ENCODE results near the gene FLT1.

Gene FLT1

DNA sequence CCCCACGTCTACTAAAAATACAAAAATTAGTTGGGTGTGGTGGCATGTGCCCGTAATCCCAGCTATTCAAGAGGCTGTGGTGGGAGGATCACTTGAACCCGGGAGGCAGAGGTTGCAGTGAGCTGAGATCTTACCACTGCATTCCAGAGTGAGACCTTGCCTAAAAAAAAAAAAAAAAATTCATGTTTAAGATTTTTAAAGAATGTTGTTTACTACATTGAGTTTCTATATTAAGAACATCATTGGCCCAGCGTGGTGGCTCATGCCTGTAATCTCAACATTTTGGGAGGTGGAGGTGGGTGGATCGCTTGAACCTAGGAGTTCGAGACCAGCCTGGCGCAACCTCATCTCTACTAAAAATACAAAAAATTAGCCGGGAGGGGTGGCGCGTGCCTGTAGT is 31.9 kb upstream of the FLT1 start:
- DNase-seq: no peak

DNA sequence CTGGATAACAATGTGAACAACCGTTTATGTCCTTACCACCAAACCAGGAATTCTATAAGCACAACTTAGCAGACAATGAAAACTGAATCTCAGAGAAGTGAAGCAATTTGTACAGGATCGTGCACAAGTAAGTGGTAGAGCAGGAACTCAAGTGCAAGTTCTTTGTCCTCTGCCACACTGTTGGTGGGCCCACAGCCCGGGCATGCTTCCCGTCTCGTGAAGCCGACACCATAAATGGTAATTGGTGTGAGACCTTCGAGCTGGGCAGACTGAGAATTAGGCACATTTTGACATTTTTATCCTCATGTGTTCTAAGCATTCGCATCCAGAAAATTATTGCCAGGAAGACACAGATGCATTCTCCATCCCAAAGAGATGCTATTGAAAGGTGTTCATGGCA is 27.9 kb upstream of the FLT1 start:
- no peak for DNase-seq

DNA sequence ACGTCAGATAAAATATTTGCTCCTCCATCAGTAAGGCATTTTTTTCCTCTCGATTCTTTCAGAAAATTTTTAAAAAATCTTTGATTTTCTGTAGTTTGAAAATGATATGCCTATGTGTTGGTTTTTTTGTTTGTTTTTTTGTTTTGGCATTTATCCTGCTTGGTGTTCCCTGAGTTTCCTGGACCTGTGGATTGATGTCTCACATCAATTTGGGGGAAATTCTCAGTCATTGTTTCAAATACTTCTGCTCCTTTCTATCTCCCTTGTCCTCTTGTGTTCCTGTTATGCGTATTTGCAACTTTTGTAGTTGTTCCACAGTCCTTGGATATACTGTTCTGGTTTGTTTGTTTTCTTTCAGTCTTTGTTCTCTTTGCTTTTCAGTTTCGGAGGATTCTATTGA is 18.8 kb upstream of the FLT1 start:
- DNase-seq: no peak

GRCh38 chr13:28510542-28510941 is 15.6 kb upstream of the FLT1 start:
- DNase-seq: no peak

DNA sequence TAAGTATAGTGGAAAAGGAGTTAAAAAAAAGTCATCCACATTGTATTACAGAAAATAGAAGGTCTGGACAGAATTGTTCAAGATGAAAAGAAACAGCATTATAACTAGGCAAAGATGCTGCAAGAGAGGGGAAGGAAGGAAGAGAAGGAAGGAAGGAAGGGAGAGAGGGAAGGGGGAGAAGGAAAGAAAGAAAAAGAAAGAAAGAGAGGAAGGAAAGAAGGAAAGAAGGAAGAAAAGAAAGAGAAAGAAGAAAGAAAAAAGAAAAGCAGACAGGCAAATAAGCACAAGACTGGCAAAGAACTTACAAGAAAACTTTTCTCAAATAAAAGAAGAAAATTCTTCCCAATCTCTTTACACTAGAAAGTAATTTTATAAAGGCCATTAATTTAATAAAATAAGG is 15.1 kb upstream of the FLT1 start:
- DNase-seq: no peak

GRCh38 chr13:28505543-28506135 is 10.7 kb upstream of the FLT1 start:
- DNase-seq: no peak

DNA sequence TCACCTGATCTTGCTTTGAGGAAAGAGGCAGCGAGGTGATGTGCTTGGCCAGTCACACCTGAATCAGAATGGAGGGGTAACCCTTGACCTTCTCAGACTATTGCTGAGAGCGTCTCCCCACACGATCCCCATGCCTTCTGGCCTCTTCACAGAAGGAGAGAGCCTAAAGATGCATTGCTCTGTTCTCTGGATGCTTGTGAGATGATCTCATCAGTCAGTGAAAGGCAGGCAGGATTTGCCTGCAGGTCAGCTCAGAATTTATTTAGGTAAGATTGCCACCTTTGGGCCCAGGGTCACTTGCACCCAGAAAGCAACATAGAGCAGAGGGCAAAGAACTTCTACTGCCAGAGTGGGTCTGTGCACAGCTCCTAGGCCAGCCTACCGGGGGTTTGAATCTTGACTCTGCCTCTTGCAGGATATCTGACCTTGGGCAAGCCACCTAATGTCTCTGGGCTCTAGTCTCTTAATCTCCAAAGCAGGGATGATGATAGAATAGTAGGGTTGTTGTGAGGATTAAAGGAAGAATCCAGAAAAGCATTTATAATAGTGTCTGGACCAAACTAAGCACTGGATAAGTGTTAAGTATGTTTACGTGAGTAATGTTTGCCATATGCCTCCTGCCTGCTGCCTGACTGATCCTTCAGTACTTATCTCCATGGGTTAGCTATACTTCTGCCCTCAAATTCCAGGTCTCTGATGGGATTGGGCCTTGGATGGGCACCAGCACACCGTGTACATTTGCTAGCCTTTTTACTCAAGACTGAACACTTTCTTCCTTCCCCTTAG is 8.4 kb upstream of the FLT1 start:
- no peak for DNase-seq

DNA sequence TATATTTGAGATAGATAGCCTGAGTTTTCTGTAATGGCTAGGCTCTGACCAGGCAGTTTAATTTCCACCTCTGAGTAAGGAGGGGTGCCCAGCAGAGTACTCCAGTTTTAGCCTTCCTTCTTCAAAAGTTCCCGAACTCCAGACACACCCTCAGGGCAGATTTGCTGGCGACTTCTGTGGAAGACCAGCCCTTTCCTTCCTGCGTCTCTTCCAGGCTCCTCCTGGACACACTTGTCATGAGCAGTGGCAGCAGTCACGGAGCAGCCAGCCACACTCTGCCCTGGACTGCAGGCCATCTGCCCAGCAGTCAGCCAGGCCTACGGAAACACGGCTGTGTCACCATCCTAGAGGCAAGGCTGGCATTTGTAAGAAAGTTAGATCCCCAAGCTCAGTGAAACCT is 6.6 kb upstream of the FLT1 start:
- DNase-seq: no peak

DNA sequence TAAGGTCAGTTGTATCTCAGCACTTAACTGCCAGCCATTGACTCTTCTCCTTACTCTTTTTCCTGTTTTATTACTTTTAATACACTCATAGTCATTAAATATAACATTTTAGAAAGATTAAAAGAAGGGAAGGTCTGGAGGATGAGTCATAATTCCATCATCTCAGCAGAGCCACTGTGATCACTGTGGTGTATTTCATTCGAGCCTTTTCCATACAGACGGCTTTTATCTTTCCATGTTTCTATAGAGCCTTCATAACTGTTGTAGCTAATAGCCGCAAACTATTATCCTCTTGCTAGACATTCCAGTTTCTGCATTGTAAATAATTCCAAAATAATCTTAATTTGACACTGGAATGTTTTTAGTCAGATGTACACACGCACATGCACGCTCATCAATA is 4.7 kb upstream of the FLT1 start:
- no peak for DNase-seq

GRCh38 chr13:28498481-28499115 is 3.7 kb upstream of the FLT1 start:
- DNase-seq: no peak

DNA sequence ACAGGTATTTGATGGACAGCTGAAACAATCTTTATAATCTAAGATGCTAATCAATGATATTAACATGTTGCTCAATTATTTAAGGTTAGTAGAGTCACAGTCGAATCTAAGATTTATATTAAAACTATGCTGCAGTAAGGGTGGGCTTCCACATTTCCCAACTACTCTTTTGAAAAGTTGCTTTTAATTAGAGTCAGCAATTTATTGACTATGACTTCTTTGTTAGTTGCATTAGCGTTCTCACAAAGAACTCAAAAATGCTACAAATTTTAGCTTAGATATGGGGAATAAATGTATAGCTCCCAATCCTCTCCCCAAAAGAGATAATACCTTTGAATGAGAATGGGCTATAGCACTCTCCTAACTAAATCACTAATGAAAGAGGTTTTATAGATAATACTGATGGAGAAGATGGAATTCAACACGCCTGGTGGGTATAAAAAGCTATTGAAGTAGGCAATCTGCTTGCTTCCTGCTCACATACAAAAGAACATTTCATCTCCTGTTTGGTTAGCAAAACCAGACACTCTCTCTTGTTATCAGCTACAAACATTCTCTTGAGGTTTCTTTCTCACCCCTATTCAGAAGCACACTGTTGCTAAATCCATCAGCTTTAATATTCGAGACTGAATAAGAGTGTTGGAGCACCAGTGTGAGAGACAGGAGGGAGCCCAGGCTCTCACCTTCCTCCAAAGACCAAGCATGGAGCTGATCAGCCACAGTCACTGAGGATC is 2.4 kb upstream of the FLT1 start:
- DNase-seq: no peak

- DNase-seq: no peak
Observed at GRCh38 chr13:28496188-28496564, 1.2 kb upstream of the FLT1 start.

DNA sequence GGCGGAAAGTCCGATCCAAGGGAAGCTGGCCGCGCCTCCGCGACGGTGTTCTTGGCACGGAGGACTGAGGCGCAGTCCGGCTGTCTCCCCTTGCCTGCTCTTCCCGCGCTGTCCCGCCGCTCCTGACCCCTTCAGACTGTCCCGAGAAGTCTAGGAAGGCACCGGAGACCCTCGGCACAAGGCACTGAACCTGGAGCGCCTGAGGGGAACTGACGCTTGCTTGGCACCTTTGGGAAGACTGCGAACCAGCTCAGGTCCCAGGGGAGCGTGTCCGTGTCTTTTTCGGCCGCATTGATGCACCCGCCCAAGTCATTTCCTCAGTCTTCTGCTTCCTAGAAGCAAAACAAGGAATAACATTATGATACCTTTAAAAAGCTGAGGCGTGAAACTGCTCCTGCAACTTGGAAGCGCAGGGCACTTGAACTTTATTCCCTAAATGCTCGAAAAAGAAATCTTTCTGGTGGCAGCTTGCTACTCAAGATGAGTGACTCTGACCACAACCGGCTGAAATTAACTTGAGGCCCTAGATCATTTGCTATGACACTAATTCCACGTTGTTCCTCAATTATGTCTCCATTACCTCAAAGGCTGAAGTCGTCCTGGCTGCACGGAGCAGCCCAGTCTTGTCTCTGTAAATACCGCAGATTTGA is 735 bp upstream of the FLT1 start:
- no peak for DNase-seq

GRCh38 chr13:28494504-28494777 is 487 bp downstream of the FLT1 start:
- DNase-seq: no peak

- no peak for DNase-seq
Observed at GRCh38 chr13:28493740-28494503, 1.0 kb downstream of the FLT1 start.

GRCh38 chr13:28492569-28493367 is 2.2 kb downstream of the FLT1 start:
- no peak for DNase-seq

DNA sequence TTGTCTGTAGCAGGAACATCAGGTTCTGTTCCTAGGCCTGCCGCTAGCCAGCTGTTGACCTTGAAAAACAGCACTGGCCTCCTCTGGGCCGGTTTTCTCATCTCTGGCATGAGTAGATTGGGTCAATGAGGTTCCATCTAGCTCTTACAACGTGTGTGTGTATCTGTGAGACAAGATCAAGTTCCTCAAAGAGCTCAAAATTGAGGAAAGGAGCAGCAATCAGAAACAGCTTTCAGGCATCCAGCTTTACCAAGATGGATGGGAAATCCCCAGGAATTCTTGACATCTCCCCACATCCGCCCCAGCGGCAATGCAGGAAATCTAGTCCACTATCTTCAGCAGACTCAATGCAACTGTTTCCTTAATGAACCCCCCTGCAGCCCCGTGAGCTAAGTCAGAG is 4.9 kb downstream of the FLT1 start:
- DNase-seq: no peak

GRCh38 chr13:28489524-28489931 is 5.4 kb downstream of the FLT1 start:
- no peak for DNase-seq

GRCh38 chr13:28488376-28489005 is 6.4 kb downstream of the FLT1 start:
- DNase-seq: no peak

- DNase-seq: no peak
Observed at GRCh38 chr13:28485996-28486543, 8.9 kb downstream of the FLT1 start.

DNA sequence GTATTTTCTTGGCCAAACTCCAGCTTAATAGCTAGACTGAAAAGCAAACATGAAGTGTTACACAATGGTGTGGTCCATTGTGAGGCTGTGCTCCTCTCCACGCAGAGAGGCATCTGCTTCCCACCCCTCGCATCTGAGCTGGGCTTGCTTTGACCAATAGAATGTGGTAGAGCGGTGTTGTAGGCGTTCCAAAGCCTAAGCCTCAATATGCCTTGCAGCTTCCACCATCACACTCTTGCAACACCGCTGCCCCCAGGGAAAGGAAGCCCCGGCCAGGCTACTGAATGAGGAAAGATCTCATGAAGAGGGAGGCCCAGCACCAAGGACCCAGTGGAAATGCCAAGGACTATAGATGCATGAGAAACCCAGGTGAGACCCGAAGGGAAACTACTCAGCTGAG is 9.4 kb downstream of the FLT1 start:
- no peak for DNase-seq
